Cardiac muscle cell (in vitro differentiated cells and primary cell): Measurements from ENCODE around the gene ZNF565. TPM values are rescaled to one million over a fixed set of nuclear protein-coding genes. Genes with fewer than 3 reads are reported as not detected.

Source experiments
- DNase-seq, 2 donors: peaks; one replicate each; pipeline versions ENCODE4 v3.0.0 to v3.0.0-alpha.2; 2010 to 2017; ENCODE audit warnings: low read depth in 1 of 2, low spot score in 1 of 2
- H3K27ac ChIP-seq: fragments of 200-600 bp; sonication (generic); 2 replicates; pipeline ENCODE4 v1.5.1; 2016
- H3K27me3 ChIP-seq: fragments of 200-600 bp; sonication (generic); 2 replicates; pipeline ENCODE4 v1.6.0; 2016; ENCODE audit warnings: control low read depth
- H3K36me3 ChIP-seq: fragments of 200-600 bp; sonication (generic); 2 replicates; pipeline ENCODE4 v1.5.1; 2016; ENCODE audit warnings: control low read depth
- H3K4me1 ChIP-seq: fragments of 200-600 bp; sonication (generic); 2 replicates; pipeline ENCODE4 v1.8.1; 2017; ENCODE audit warnings: low read depth, mild to moderate bottlenecking, mixed run types
- H3K4me3 ChIP-seq: fragments of 200-600 bp; sonication (generic); 2 replicates; pipeline ENCODE4 v1.5.1; 2016; ENCODE audit warnings: mild to moderate bottlenecking
- H3K9me3 ChIP-seq: fragments of 200-600 bp; sonication (generic); 2 replicates; pipeline ENCODE4 v1.5.1; 2017; ENCODE audit warnings: low read depth, mild to moderate bottlenecking, control low read depth
- polyA plus RNA-seq: library from polyadenylated mRNA; unstranded; fragments of >200 nt; fragmentation: Nextera tagmentation; extraction: Ambion mirVana; gene quantifications from 2 replicates; pipeline ENCODE4 v1.2.1, GENCODE V29; 2016
- total RNA-seq: library from RNA; depleted of rRNA; stranded (reverse); fragments of >200 nt; gene quantifications from 2 replicates; pipeline ENCODE4 v1.2.3, GENCODE V29; 2016
- TF ChIP-seq, protein P1 (sequence below): IDR thresholded peaks from 2 replicates; pipeline ENCODE4 v1.5.1; 2012; ENCODE audit warnings: low read depth, mild to moderate bottlenecking, low read length

The ZNF565 gene
- total and polyA plus RNA-seq, 2 experiments from 2014 or later, result 1.2 to 4.4 TPM

DNA sequence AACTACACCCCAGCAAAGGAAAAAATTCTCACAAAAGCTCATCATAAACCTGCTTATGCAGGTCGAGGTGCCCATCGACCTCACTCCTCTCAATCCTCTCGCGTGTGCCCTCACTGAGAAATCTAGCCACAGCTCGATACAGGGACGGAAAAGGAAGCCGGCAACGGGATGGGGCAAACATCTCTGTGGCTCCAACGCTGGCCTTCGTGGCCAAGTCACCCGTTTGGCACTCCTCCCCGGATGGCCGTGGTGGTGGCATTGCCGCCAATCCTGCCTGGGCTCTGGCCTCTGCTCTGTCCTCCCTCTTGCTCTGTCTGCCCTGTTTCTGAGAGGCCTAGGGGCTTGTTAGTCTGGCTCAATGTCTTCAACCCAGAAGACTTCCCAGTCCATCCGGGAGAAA, 41.6 kb upstream of the ZNF565 start:
- Histone ChIP-seq H3K27ac (no peak overlapping the region), H3K4me1 (no peaks in the 10 kb centered on the region), H3K27me3 (no peaks in the 10 kb centered on the region), H3K4me3 (no peak overlapping the region), H3K36me3 (no peaks in the 10 kb centered on the region), H3K9me3 (no peaks in the 10 kb centered on the region)
- TF ChIP-seq, protein P1, sequence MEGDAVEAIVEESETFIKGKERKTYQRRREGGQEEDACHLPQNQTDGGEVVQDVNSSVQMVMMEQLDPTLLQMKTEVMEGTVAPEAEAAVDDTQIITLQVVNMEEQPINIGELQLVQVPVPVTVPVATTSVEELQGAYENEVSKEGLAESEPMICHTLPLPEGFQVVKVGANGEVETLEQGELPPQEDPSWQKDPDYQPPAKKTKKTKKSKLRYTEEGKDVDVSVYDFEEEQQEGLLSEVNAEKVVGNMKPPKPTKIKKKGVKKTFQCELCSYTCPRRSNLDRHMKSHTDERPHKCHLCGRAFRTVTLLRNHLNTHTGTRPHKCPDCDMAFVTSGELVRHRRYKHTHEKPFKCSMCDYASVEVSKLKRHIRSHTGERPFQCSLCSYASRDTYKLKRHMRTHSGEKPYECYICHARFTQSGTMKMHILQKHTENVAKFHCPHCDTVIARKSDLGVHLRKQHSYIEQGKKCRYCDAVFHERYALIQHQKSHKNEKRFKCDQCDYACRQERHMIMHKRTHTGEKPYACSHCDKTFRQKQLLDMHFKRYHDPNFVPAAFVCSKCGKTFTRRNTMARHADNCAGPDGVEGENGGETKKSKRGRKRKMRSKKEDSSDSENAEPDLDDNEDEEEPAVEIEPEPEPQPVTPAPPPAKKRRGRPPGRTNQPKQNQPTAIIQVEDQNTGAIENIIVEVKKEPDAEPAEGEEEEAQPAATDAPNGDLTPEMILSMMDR, result no peak
- DNase-seq, result no peak

- no peak overlapping the region for H3K4me3 ChIP-seq
- TF ChIP-seq, protein P1, result no peak
- no peak for DNase-seq
- H3K27me3 ChIP-seq, result no peaks in the 10 kb centered on the region
- H3K9me3 ChIP-seq, result no peaks in the 10 kb centered on the region
- H3K27ac ChIP-seq, result no peak overlapping the region
- no peaks in the 10 kb centered on the region for H3K4me1 ChIP-seq
- H3K36me3 ChIP-seq, result no peaks in the 10 kb centered on the region
Measured at GRCh38 chr19:36255316-36255715, 40.9 kb upstream of the ZNF565 start.

GRCh38 chr19:36254848-36255247, 40.4 kb upstream of the ZNF565 start:
- H3K4me1 ChIP-seq, result no peaks in the 10 kb centered on the region
- no peaks in the 10 kb centered on the region for H3K36me3 ChIP-seq
- no peak overlapping the region for H3K27ac ChIP-seq
- TF ChIP-seq, protein P1, result no peak
- H3K4me3 ChIP-seq, result no peak overlapping the region
- no peak for DNase-seq
- H3K9me3 ChIP-seq, result no peaks in the 10 kb centered on the region
- H3K27me3 ChIP-seq, result no peaks in the 10 kb centered on the region

DNA sequence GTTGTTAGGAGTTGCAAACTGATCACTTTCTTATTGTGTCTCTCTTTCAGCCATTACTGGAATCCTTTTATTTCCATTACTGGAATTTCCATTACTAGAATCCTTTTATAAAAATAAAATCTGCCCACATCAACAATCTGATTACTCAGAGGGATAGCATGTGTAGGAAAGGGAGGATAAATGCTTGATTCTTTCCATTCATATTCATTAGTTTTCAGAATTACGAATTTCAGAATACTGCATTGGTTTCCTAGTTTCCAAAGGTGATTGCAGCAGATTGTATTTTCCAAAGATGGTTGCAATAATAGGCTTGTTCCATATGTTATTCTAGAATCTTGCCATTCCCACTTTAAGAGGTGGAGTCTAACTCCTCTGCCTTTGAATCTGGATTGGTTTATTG, 37.6 kb upstream of the ZNF565 start:
- no peaks in the 10 kb centered on the region for H3K36me3 ChIP-seq
- no peak overlapping the region for H3K4me3 ChIP-seq
- DNase-seq, result no peak
- H3K9me3 ChIP-seq, result no peaks in the 10 kb centered on the region
- H3K4me1 ChIP-seq, result no peaks in the 10 kb centered on the region
- no peaks in the 10 kb centered on the region for H3K27me3 ChIP-seq
- TF ChIP-seq, protein P1, result no peak
- no peak overlapping the region for H3K27ac ChIP-seq

DNA sequence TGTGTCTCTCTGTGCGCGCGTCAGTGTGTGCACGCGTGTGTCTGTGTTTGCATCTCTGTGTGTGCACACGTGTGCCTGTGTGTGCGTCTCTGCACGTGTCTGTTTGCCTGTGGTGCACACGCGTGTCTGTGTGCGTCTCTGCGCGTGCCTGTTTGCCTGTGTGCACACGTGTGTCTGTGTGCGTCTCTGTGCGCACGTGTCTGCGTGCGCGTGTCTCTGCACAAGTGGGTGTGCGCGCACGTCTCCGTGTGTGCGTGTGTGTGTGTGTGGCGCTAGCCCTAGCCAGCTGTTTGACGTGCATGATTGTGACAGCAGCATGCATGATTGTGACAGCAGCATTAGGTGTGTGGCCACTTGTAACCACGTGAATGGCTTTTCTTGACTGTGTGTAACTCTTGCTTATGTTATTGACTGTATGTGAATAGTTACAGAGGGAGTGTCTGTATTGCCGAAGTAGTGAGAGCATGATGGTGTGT, 31.6 kb upstream of the ZNF565 start:
- Histone ChIP-seq H3K36me3 (no peaks in the 10 kb centered on the region), H3K9me3 (no peaks in the 10 kb centered on the region), H3K27me3 (no peaks in the 10 kb centered on the region), H3K27ac (no peak overlapping the region), H3K4me1 (no peaks in the 10 kb centered on the region), H3K4me3 (no peak overlapping the region)
- DNase-seq, result peak in 1 of 2 donors; percentile 22
- TF ChIP-seq, protein P1, result no peak
